Measurements from ENCODE around the gene ZNF343. TPM values are rescaled to one million over a fixed set of nuclear protein-coding genes. Genes with fewer than 3 reads are reported as not detected.
"Not testable (repeated sequence)": the region's sequence is repeated elsewhere in the genome, so short reads cannot be mapped to it uniquely, and the experiment has no call there.

The ZNF343 gene
- 7.6 and 11.3 TPM in 2 replicates for total RNA-seq (2014; rRNA removed; shearing (Covaris generic))

DNA sequence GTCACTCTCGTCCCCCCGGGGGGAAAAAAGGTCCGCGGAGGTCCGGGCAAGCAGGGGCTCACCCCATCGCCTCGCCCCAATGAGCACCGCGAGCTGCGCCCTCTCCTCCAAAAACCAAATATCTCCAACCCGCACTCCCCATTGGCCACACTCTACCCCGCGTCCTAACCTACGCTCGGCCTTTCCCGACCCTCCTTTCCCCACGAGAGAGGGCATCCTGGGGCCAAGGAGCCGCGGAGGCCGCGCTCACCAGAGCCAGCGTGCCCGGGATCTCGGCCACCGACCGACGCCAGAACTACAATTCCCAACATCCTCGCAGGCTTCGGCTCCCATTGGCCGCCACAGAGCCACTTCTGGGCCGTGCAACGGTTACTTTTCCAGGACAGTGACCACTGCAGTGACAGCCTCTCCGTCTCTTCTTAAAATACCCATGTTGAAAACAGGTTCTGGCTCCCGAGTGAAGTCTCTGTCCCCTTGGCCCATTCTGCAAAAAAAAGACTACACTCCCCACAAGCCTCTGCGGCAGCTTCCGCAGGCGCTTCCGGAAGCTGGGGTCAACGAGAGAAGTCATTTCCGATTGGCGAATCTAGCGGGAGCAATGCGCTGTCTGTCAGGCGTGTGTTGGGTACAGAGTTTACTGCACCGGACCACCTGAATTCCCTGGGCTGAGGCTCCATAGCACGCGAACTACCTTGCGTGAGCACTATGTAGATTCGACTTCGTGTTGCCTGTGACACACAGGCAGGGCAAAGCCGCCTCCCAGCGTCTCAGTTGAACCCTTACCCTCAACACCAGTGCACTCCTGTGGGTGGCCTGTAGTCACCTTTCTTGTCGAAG, at the start of gene ZNF343:
ZNF343 (minus strand) TSS at position 285 of the 837 bp plus-strand sequence. CDS start 15,020 bp downstream, outside the sequence.
- DNase-seq (ENCODE audit: low spot score): peak; percentile 91
- in situ Hi-C loops (cut with HindIII; ENCODE audit: low sequenced_read_pairs): no loop called here

GRCh38 chr20:2557873-2558580, 49.3 kb upstream of the ZNF343 start:
- peak; percentile 53 for DNase-seq (ENCODE audit: low spot score)
- in situ Hi-C loops (cut with HindIII; ENCODE audit: low sequenced_read_pairs): no loop called here

- in situ Hi-C loops (cut with HindIII; ENCODE audit: low sequenced_read_pairs): no loop called here
- DNase-seq (ENCODE audit: low spot score): no peak
Observed at GRCh38 chr20:2545594-2545993, 36.9 kb upstream of the ZNF343 start.

GRCh38 chr20:2544211-2544610, 35.5 kb upstream of the ZNF343 start:
- in situ Hi-C loops (cut with HindIII; ENCODE audit: low sequenced_read_pairs): no loop called here
- no peak for DNase-seq (ENCODE audit: low spot score)

- in situ Hi-C loops (cut with HindIII; ENCODE audit: low sequenced_read_pairs): no loop called here
- DNase-seq (ENCODE audit: low spot score): no peak
Observed at GRCh38 chr20:2542361-2542760, 33.6 kb upstream of the ZNF343 start.

DNA sequence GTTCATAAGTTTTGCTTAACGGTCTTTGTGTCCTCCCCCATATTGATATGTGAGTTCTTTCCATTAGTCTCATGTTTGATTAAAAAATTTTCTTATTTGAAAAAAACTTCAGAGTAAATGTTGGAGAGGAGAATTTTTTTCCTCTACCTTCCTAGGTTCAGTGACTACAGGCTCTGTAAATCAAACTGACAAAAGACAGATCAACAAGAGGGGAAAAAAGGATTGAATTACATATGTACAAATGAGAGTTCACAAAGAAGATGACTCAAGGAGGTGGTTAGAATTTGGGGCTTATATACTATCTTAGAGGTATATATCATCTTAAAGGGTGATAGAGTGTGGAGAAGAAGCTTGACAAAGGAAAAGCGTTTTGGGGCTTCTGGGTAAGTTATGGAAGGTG, 33.2 kb upstream of the ZNF343 start:
- no peak for DNase-seq (ENCODE audit: low spot score)
- in situ Hi-C loops (cut with HindIII; ENCODE audit: low sequenced_read_pairs): no loop called here

- in situ Hi-C loops (cut with HindIII; ENCODE audit: low sequenced_read_pairs): no loop called here
- no peak for DNase-seq (ENCODE audit: low spot score)
Observed at GRCh38 chr20:2538931-2539720, 30.4 kb upstream of the ZNF343 start.

DNA sequence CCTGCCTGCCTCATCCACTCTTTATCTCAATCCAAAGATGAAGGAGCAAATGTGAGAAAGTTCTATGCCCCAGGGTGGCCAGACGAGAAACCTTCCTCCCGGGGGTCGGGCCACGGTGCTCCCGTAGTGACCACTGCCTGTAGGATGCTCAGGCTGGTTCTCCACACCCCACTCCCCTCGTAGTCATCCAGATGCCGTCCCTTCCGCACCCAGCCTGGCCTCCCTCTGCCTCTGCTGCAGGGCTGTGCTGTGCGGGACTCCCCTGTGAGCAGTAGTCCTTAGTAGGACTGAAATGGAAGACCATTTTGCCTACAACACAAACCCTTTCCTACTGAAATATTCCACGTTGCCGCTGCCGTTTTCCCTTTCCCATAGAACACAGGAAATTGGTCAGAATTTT, 29.6 kb upstream of the ZNF343 start:
- in situ Hi-C loops (cut with HindIII; ENCODE audit: low sequenced_read_pairs): no loop called here
- no peak for DNase-seq (ENCODE audit: low spot score)

DNA sequence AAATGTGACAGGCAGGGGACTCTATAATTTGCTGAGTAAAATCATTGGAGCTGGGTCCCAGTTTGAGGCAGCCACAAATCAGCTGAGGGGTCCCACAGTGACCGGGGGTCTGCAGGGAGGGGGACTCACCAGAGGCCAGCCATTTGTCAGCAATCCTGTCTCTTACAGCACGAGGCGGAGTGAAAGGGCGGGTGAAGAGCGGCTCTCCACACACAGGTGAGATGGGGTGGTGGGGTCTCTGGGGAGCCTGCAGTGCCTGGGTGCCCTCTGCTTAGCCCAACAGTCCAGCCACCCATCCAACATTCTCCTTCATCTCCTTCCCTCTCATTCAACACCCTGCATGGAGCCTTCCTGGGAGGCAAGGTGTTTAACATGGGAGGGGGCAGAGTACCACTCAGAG, 28.4 kb upstream of the ZNF343 start:
- no peak for DNase-seq (ENCODE audit: low spot score)
- in situ Hi-C loops (cut with HindIII; ENCODE audit: low sequenced_read_pairs): no loop called here

DNA sequence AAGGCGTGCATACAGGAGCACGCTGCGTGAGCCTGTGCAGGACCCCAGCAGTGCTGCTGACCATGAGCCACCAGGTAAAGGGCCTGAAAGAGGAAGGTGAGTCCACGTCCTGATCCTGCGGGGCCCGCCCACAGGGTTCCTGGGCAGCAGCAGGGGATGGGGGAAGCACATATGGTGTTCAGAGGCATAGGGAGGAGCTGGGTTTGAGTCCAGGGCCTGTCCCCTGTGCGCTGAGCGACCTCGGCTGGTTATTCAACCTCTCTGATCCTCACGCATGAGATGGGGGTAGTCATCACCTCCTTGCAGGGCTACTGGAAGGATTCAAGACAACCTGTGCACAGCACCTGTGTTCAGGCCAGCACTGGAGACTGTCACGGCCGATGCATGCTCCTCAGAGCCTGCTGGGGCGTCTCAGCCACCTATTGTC, 27.9 kb upstream of the ZNF343 start, which contains the start of gene TMC2:
TMC2 (plus strand) TSS at position 14 of the 427 bp plus-strand sequence; CDS start at position 63, 49 bp downstream.
- in situ Hi-C loops (cut with HindIII; ENCODE audit: low sequenced_read_pairs): no loop called here

DNA sequence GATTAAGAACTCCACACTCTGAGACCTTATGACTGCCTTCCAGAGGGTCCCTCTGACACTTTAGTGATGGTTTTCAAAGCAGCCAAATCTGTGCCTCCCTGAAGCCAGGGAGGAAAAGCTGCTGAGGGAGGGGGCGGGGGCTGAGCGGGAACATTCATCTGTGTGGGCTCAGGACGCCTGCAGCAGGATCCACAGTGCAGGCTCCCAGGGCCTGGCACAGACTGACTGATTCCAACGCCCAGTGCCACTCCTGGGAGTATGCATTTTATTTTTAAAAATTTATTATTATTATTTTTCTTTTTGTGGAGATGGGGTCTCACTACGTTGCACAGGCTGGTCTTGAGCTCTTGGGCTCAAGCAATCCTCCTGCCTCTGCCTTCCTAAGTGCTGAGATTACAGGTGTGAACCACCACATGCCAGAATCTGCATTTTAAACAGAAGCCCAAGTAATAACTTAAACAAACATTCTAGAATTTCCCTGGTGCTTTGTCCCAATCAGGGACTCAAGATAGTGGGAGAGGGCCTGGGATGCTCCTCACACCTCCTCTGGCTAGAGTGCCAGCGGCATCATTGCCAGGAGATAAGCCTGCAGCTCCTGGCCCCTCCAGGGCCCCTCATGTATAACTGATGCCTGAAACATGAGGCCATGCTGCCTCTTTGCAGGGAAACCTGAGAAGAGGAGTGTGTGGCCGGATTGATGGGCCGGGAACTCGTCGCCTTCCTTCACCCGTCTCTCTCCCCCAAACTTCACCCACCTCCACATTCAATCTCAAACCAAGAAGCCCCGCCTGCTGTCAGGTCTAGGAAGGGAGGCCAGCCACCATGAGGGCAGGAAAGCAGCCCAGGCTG, 27.2 kb upstream of the ZNF343 start:
- in situ Hi-C loops (cut with HindIII; ENCODE audit: low sequenced_read_pairs): no loop called here
- no peak for DNase-seq (ENCODE audit: low spot score)

More for the DNA sequence above, 27.9 kb upstream of the ZNF343 start, which contains the start of gene TMC2:
- DNase-seq (ENCODE audit: low spot score): no peak

GRCh38 chr20:2533118-2533517, 24.4 kb upstream of the ZNF343 start:
- DNase-seq (ENCODE audit: low spot score): no peak
- in situ Hi-C loops (cut with HindIII; ENCODE audit: low sequenced_read_pairs): no loop called here

GRCh38 chr20:2528671-2529271, 20.1 kb upstream of the ZNF343 start:
- in situ Hi-C loops (cut with HindIII; ENCODE audit: low sequenced_read_pairs): no loop called here
- DNase-seq (ENCODE audit: low spot score): no peak

DNA sequence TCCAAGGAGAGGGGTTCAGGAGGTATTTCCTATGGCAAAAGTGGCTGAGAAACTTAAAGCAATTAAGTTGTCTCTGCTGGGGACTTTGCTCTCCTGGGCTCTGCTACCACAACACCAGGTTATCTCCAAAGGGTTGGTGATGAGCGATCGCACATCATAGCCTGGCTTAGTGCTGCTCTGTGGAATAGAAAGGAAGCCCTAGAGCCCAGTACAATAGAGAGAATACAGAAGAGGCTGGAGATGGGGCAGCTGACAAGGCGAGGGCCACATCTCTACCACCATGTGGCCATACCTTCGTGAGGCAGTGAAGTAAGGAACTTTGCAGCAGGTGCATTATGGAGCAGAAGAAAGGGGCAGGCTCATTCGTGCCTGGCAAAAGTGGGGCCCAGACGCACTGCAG, 19.0 kb upstream of the ZNF343 start:
- DNase-seq (ENCODE audit: low spot score): no peak
- in situ Hi-C loops (cut with HindIII; ENCODE audit: low sequenced_read_pairs): no loop called here

GRCh38 chr20:2526218-2526583, 17.5 kb upstream of the ZNF343 start:
- DNase-seq (ENCODE audit: low spot score); in situ Hi-C loops (cut with HindIII; ENCODE audit: low sequenced_read_pairs): not testable (repeated sequence)

GRCh38 chr20:2524709-2525506, 16.2 kb upstream of the ZNF343 start:
- peak; percentile 51 for DNase-seq (ENCODE audit: low spot score)
- in situ Hi-C loops (cut with HindIII; ENCODE audit: low sequenced_read_pairs): no loop called here

GRCh38 chr20:2523919-2524708, 15.4 kb upstream of the ZNF343 start:
- in situ Hi-C loops (cut with HindIII; ENCODE audit: low sequenced_read_pairs): no loop called here
- peak; percentile 83 for DNase-seq (ENCODE audit: low spot score)
